Spleen (tissue), 11 donors: ENCODE results near the gene FXYD6. TPM values are rescaled to one million over a fixed set of nuclear protein-coding genes. Genes with fewer than 3 reads are reported as not detected.

ENCODE experiments used
- DNase-seq: peaks from one replicate; pipeline ENCODE4 v3.0.0-alpha.2; 2020
- H3K27ac ChIP-seq, 8 donors: fragments of 200-600 bp; sonication (generic) in 7 of 8; 1 replicate in 4 of 8; 2 replicates in 4 of 8; pipeline versions ENCODE4 v1.5.0 to v1.8.0; 2016 to 2021; ENCODE audit warnings: inconsistent platforms in 4 of 8, mild to moderate bottlenecking in 4 of 8, moderate library complexity in 1 of 8
- H3K27me3 ChIP-seq, 7 donors: fragments of 200-600 bp; sonication (generic) in 6 of 7; replicated peaks in 1 of 7; 1 replicate in 4 of 7; 2 replicates in 3 of 7; pipeline versions ENCODE4 v1.5.0 to v1.8.0; 2016 to 2021; ENCODE audit warnings: inconsistent platforms in 3 of 7, mild to moderate bottlenecking in 1 of 7
- H3K36me3 ChIP-seq, 6 donors: fragments of 200-600 bp; sonication (generic) in 5 of 6; 1 replicate in 4 of 6; 2 replicates in 2 of 6; pipeline versions ENCODE4 v1.5.0 to v1.8.0; 2016 to 2021; ENCODE audit warnings: inconsistent platforms in 2 of 6
- H3K4me1 ChIP-seq, 6 donors: fragments of 200-600 bp; sonication (generic) in 5 of 6; 1 replicate in 3 of 6; 2 replicates in 3 of 6; pipeline versions ENCODE4 v1.5.0 to v1.8.0; 2016 to 2021; ENCODE audit warnings: inconsistent platforms in 3 of 6
- H3K4me3 ChIP-seq, 8 donors: fragments of 200-600 bp; sonication (generic) in 7 of 8; 1 replicate in 4 of 8; 2 replicates in 4 of 8; pipeline versions ENCODE4 v1.5.0 to v1.8.0; 2016 to 2021; ENCODE audit warnings: inconsistent platforms in 4 of 8, mild to moderate bottlenecking in 4 of 8, moderate library complexity in 2 of 8
- H3K9me3 ChIP-seq, 8 donors: fragments of 200-600 bp; sonication (generic) in 7 of 8; 1 replicate in 4 of 8; 2 replicates in 4 of 8; pipeline versions ENCODE4 v1.5.0 to v1.8.0; 2016 to 2021; ENCODE audit warnings: inconsistent platforms in 4 of 8
- CTCF ChIP-seq, 11 experiments: fragments of 200-600 bp in 7 of 11; fragments of 450-650 bp in 4 of 11; sonication (generic) in 4 of 11; IDR thresholded peaks in 8 of 11; conservative IDR thresholded peaks in 3 of 11; 1 replicate in 7 of 11; 2 replicates in 4 of 11; pipeline versions ENCODE4 v1.4.0 to v1.8.0; 2016 to 2021; ENCODE audit warnings: antibody characterized with exemption in 11 of 11, inconsistent platforms in 4 of 11, mild to moderate bottlenecking in 1 of 11
- POLR2A ChIP-seq, 3 donors: fragments of 450-650 bp; IDR thresholded peaks; one replicate each; pipeline ENCODE4 v1.5.1; 2017; ENCODE audit warnings: antibody characterized with exemption in 3 of 3, mild to moderate bottlenecking in 1 of 3
- POLR2AphosphoS5 ChIP-seq, 3 donors: sonication (generic); formaldehyde crosslinking; IDR thresholded peaks; one replicate each; pipeline ENCODE4 v1.5.1; 2017; ENCODE audit warnings: antibody characterized with exemption in 3 of 3
- WGBS, 5 donors: extraction: QIAGEN DNeasy Blood & Tissue Kit in 3 of 5; methylation state at CpG; one replicate each; pipeline versions ENCODE4 v1.1.5 to v1.1.7; 2013 to 2018; 5-methylcytosine and 5-hydroxymethylcytosine counted together
- intact Hi-C: fragments of 100-400 bp; cut with DNase I; formaldehyde crosslinking; loops from one replicate; pipeline ENCODE4 v1.15.0; 2023; ENCODE audit warnings: low total_unique reads
- polyA plus RNA-seq, 3 donors: library from polyadenylated mRNA; stranded (reverse); fragments of 200-250 nt; gene quantifications; one replicate each; pipeline ENCODE4 v1.2.1, GENCODE V29; 2013
- total RNA-seq, 7 donors: library from RNA; depleted of rRNA in 3 of 7; stranded (reverse); fragments of >200 nt in 3 of 7; fragmentation: NEBNext Ultra II Directional in 4 of 7; extraction: Animal tissue kit (Norgen Biotek cat#: 25700) in 4 of 7; gene quantifications; one replicate each; pipeline versions ENCODE4 v1.1.0 to v1.2.1, GENCODE V29; 2016 to 2021
- donor health status: healthy with polysubstance abuse.
- donor health status: DM: no; HTN: no; CAD: no; lungs with moderate emphysema.
- donor health status: DM: no; HTN: no; CAD: no.
- donor health status: Bipolar disorder and iron deficiency.
- donor health status: healthy.
- donor health status: DM: no; HTN: no; CAD: no.
- donor health status: DM: yes; HTN: yes; CAD: no.

The FXYD6 gene
- total and polyA plus RNA-seq, 10 donors: 40.8 to 230 (median 116) TPM

DNA sequence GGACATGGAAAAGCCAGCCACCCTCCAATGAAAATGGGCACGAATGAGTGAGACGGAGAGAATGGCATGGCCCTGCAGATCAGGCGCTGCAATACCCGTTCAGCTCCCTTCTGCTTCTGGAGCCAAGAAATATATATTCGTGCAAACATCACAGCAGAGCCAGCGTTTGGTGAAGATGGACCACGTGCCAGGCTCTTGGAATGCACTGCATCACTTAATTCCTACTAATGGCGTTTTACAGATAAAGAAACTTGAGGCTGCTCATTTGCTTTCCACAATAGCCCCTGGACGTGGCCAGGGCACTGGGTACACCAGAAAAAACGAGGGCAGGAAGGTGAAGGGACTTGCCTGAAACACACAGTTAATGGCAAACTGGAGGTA, 50.3 kb downstream of the FXYD6 start:
- TF ChIP-seq POLR2A (IDR thresholded peaks at IDR 0.05) (no peak), POLR2AphosphoS5 (IDR thresholded peaks at IDR 0.05) (no peak), CTCF (IDR thresholded peaks at IDR 0.05 in 8 of 11, conservative IDR thresholded peaks at IDR 0.05 in 3 of 11) (no peak)
- Histone ChIP-seq H3K9me3 (no peaks in the 10 kb centered on the region), H3K4me1 (peaks cover 48 to 81% (median 73%) of the 10 kb centered on the region in 6 donors), H3K4me3 (no peak overlapping the region), H3K27ac (no peak overlapping the region), H3K27me3 (peaks cover 0 to 49% (median 0%) of the 10 kb centered on the region in 7 donors), H3K36me3 (no peaks in the 10 kb centered on the region)
- 67 to 85% (median 75%) methylated on average over 9 to 10 of the region's 10 CpGs for WGBS, 5 donors
- DNase-seq: peak; percentile 43
- intact Hi-C loops: no loop called here

GRCh38 chr11:117825538-117826189, 50.8 kb downstream of the FXYD6 start:
- TF ChIP-seq POLR2AphosphoS5 (IDR thresholded peaks at IDR 0.05) (peak in 1 of 3 donors; percentile 9), CTCF (IDR thresholded peaks at IDR 0.05 in 8 of 11, conservative IDR thresholded peaks at IDR 0.05 in 3 of 11) (no peak)
- DNase-seq: peak; percentile 48
- Histone ChIP-seq H3K4me3 (no peak overlapping the region), H3K27ac (peak overlapping the region in 4 of 8 donors; percentile 80 to 92 (median 83)), H3K9me3 (no peaks in the 10 kb centered on the region), H3K27me3 (peaks cover 0 to 49% (median 0%) of the 10 kb centered on the region in 7 donors), H3K36me3 (no peaks in the 10 kb centered on the region), H3K4me1 (peaks cover 44 to 76% (median 68%) of the 10 kb centered on the region in 6 donors)
- whole genome bisulfite sequencing, 5 donors: 81 to 90% (median 86%) methylated on average over 8 of the region's 8 CpGs
- intact Hi-C loops: no loop called here

- H3K4me1 ChIP-seq: peaks cover 41 to 76% (median 65%) of the 10 kb centered on the region in 6 donors
- peak; percentile 47 to 57 (median 55) for TF ChIP-seq POLR2AphosphoS5 (IDR thresholded peaks at IDR 0.05)
- no peak for TF ChIP-seq POLR2A (IDR thresholded peaks at IDR 0.05)
- intact Hi-C loops: no loop called here
- H3K27ac ChIP-seq: peak within 1 kb of the TSS; percentile 70 to 92 (median 80)
- H3K4me3 ChIP-seq: no peak within 1 kb of the TSS
- H3K36me3 ChIP-seq: no peaks in the 10 kb centered on the region
- peaks cover 0 to 49% (median 0%) of the 10 kb centered on the region in 7 donors for H3K27me3 ChIP-seq
- DNase-seq: peak; percentile 77
- no peaks in the 10 kb centered on the region for H3K9me3 ChIP-seq
- WGBS, 5 donors: 33 to 51% (median 44%) methylated on average over 20 to 22 of the region's 22 CpGs
Measured at GRCh38 chr11:117824571-117825537, 51.6 kb downstream of the FXYD6 start, which contains the start of gene FXYD2. Gene FXYD2, minus strand, starts transcription at chr11:117824744. Its CDS starts 66 bp downstream, at chr11:117824678.

- no peak overlapping the region for H3K4me3 ChIP-seq
- intact Hi-C loops: no loop called here
- 17 to 36% (median 29%) methylated on average over 7 to 13 of the region's 13 CpGs for WGBS, 5 donors
- TF ChIP-seq POLR2A (IDR thresholded peaks at IDR 0.05): no peak
- peak; percentile 54 to 70 (median 68) for TF ChIP-seq POLR2AphosphoS5 (IDR thresholded peaks at IDR 0.05)
- H3K9me3 ChIP-seq: no peaks in the 10 kb centered on the region
- H3K27ac ChIP-seq: peak overlapping the region; percentile 70 to 92 (median 80)
- peaks cover 43 to 77% (median 66%) of the 10 kb centered on the region in 6 donors for H3K4me1 ChIP-seq
- DNase-seq: peak; percentile 79
- peaks cover 0 to 49% (median 0%) of the 10 kb centered on the region in 7 donors for H3K27me3 ChIP-seq
- H3K36me3 ChIP-seq: no peaks in the 10 kb centered on the region
Measured at GRCh38 chr11:117823946-117824420, 52.5 kb downstream of the FXYD6 start.
